Prostate gland (tissue), 2 donors: ENCODE measurements around the gene PXDC1. TPM values are rescaled to one million over a fixed set of nuclear protein-coding genes. Genes with fewer than 3 reads are reported as not detected.
"Not testable (repeated sequence)": the region's sequence is repeated elsewhere in the genome, so short reads cannot be mapped to it uniquely, and the experiment has no call there.

Experiments used
- DNase-seq: peaks from one replicate; pipeline ENCODE4 v3.0.0-alpha.2; 2019; ENCODE audit warnings: low spot score
- H3K27ac ChIP-seq, 2 donors: fragments of 200-600 bp; sonication (generic); 2 replicates each; pipeline ENCODE4 v1.5.1; 2017 to 2019
- H3K27me3 ChIP-seq: fragments of 200-600 bp; sonication (generic); replicated peaks from 2 replicates; pipeline ENCODE4 v1.5.1; 2019; ENCODE audit not compliant: insufficient read depth
- H3K36me3 ChIP-seq, 2 donors: fragments of 200-600 bp; sonication (generic); 1 replicate in 1 of 2; 2 replicates in 1 of 2; pipeline versions ENCODE4 v1.5.1 to v1.8.1; 2017 to 2019
- H3K4me1 ChIP-seq: fragments of 200-600 bp; sonication (generic); replicated peaks from 2 replicates; pipeline ENCODE4 v1.5.1; 2019
- H3K4me3 ChIP-seq, 2 donors: fragments of 200-600 bp; sonication (generic); 2 replicates each; pipeline ENCODE4 v1.5.1; 2017 to 2019
- H3K9me3 ChIP-seq: fragments of 200-600 bp; sonication (generic); 2 replicates; pipeline ENCODE4 v1.5.1; 2017
- POLR2A ChIP-seq: fragments of 450-650 bp; IDR thresholded peaks from one replicate; pipeline ENCODE4 v1.6.1; 2016; ENCODE audit warnings: antibody characterized with exemption, mild to moderate bottlenecking
- POLR2AphosphoS5 ChIP-seq: sonication (generic); formaldehyde crosslinking; IDR thresholded peaks from one replicate; pipeline ENCODE4 v1.6.1; 2017; ENCODE audit warnings: antibody characterized with exemption
- WGBS: methylation state at CpG from one replicate; pipeline ENCODE4 v1.1.5; 2018; 5-methylcytosine and 5-hydroxymethylcytosine counted together
- intact Hi-C: fragments of 100-400 bp; cut with DNase I; formaldehyde crosslinking; loops from one replicate; pipeline ENCODE4 v1.14.2; 2022
- total RNA-seq, 2 donors: library from RNA; depleted of rRNA; stranded (reverse); fragments of >200 nt; gene quantifications; one replicate each; pipeline ENCODE4 v1.1.0, GENCODE V29; 2016
- TF ChIP-seq, protein P1 (sequence below), 4 experiments: fragments of 200-600 bp in 2 of 4; fragments of 450-650 bp in 2 of 4; sonication (generic) in 2 of 4; IDR thresholded peaks; 1 replicate in 3 of 4; 2 replicates in 1 of 4; pipeline ENCODE4 v1.5.1; 2016 to 2019; ENCODE audit warnings: antibody characterized with exemption in 4 of 4, mild to moderate bottlenecking in 2 of 4, moderate library complexity in 2 of 4

Gene PXDC1
- total RNA-seq, 2 donors from 2014 or later, result 40.5 to 59.5 TPM

DNA sequence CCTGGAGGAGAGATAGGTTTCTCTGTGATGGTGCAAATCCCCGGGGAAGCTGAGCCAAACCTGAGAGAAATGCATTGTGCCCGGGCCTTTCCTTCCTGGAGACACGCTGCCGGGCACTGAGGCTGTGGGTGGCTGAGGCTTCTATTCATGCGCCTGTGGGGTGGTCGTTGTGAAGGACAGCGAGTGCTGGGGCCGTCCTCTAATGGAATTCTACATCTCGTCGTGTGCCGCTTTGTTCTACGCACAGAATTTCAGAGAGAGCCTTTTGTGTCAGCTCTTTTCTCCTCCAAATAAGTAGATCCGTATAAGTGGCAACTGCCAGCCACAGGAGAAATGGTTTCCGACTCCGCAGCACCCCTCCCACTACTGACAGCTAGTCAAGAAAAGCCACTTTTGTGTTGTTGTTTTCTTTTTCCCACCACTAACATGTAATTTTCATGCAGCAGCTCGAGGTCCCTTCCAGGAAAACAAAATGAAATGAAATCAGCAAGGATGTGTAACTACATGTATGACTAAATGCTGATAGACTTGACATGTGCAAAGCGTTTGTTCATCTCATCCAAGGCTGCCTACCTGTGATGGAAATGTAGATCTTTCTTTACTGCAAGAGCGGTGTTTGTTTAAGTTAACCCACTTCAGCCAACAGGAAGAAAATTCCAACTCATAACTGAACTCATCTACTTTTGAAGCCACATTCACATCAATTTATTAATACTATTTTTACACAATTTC, 26.4 kb upstream of the PXDC1 start:
- no peak for DNase-seq
- Histone ChIP-seq H3K4me3 (no peak overlapping the region), H3K9me3 (no peaks in the 10 kb centered on the region), H3K27me3 (no peaks in the 10 kb centered on the region), H3K4me1 (no peaks in the 10 kb centered on the region), H3K36me3 (no peaks in the 10 kb centered on the region), H3K27ac (no peak overlapping the region)
- 80% methylated on average over 18 of the region's 18 CpGs for WGBS
- intact Hi-C loops, result no loop called here
- TF ChIP-seq POLR2A (no peak), POLR2AphosphoS5 (no peak)

DNA sequence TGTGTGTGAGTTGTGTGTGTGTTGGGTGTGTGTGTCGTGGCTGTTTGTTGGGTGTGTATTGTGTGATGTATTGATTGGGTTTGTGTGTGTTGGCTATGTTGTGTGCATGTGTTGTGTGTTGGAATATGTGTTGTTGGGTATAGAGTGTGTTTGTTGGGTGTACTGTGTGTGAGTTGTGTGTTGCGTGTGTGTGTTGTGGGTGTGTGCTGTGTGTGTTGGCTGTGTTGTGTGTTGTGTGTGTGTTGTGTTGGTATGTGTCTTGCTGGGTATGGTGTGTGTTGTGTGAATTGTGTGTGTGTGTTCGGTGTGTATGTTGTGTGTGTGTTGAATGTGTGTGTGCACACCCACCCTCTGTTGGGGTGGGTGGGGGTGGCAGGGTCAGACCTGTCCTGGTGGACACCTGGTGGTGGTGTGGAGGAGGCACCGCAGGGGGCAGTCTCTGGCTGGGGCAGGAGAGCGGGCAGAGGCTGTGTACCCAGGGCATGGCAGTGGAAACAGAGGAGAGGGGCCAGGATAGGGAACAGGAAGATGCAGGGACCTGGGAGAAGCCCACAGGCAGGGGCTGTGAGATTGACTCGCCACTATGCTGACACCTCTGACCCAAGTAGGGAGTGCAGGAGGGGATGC, 25.5 kb upstream of the PXDC1 start:
- intact Hi-C loops, result no loop called here
- Histone ChIP-seq H3K9me3 (no peaks in the 10 kb centered on the region), H3K27me3 (no peaks in the 10 kb centered on the region), H3K4me1 (no peaks in the 10 kb centered on the region), H3K4me3 (no peak overlapping the region), H3K36me3 (no peaks in the 10 kb centered on the region), H3K27ac (no peak overlapping the region)
- no peak for DNase-seq
- 88% methylated on average over 6 of the region's 6 CpGs for WGBS
- TF ChIP-seq POLR2A, result no peak
- TF ChIP-seq POLR2AphosphoS5, result no peak
- TF ChIP-seq, protein P1, sequence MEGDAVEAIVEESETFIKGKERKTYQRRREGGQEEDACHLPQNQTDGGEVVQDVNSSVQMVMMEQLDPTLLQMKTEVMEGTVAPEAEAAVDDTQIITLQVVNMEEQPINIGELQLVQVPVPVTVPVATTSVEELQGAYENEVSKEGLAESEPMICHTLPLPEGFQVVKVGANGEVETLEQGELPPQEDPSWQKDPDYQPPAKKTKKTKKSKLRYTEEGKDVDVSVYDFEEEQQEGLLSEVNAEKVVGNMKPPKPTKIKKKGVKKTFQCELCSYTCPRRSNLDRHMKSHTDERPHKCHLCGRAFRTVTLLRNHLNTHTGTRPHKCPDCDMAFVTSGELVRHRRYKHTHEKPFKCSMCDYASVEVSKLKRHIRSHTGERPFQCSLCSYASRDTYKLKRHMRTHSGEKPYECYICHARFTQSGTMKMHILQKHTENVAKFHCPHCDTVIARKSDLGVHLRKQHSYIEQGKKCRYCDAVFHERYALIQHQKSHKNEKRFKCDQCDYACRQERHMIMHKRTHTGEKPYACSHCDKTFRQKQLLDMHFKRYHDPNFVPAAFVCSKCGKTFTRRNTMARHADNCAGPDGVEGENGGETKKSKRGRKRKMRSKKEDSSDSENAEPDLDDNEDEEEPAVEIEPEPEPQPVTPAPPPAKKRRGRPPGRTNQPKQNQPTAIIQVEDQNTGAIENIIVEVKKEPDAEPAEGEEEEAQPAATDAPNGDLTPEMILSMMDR (IDR thresholded peaks at IDR 0.05), result no peak

DNA sequence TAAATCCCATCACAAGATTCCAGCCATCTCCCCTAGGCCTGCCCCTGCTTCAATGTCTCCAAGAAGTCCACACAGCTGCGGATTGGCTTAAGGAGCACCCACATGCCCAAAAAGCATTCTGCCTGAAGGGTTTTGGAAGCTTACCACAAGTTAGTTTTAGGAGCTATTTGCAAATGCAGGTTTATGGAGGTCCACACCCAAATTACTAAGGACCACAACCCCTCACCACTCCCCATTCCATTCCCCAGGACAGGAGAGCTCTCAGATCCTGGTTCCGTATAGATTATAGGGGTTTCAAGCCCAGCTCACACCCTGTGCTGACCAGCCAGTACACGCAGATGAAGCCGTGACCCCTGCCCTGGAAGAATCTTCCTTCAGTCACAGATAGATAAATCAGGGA, 24.3 kb upstream of the PXDC1 start:
- Histone ChIP-seq H3K4me1 (no peaks in the 10 kb centered on the region), H3K27ac (no peak overlapping the region), H3K36me3 (no peaks in the 10 kb centered on the region), H3K9me3 (no peaks in the 10 kb centered on the region), H3K27me3 (no peaks in the 10 kb centered on the region), H3K4me3 (no peak overlapping the region)
- intact Hi-C loops, result no loop called here
- TF ChIP-seq POLR2A (no peak), POLR2AphosphoS5 (no peak)
- TF ChIP-seq, protein P1 (IDR thresholded peaks at IDR 0.05), result no peak
- DNase-seq, result no peak
- 90% methylated on average over 4 of the region's 4 CpGs for WGBS

DNA sequence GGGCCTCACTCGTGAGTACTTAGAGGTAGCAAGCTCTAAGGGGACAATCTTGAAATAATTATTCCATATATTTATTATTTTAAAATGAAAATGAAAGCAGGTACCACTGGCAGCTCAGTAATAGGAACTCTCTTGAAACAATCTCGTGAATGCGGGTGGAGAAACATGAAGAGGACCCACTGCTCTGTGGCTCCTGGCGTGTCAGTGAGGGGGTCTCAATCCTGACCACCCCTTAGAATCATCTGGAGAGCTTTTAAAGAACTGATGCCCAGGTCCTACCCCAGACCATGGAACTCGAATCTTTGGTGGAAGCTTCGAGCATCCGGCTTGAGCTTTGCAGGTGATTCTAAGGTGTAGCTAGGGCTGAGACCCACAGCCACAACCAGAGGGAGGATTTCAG, 23.9 kb upstream of the PXDC1 start:
- H3K27me3 ChIP-seq, result no peaks in the 10 kb centered on the region
- H3K9me3 ChIP-seq, result no peaks in the 10 kb centered on the region
- no peak overlapping the region for H3K4me3 ChIP-seq
- no peaks in the 10 kb centered on the region for H3K36me3 ChIP-seq
- intact Hi-C loops, result no loop called here
- TF ChIP-seq, protein P1 (IDR thresholded peaks at IDR 0.05), result no peak
- TF ChIP-seq POLR2A (no peak), POLR2AphosphoS5 (no peak)
- DNase-seq, result no peak
- no peaks in the 10 kb centered on the region for H3K4me1 ChIP-seq
- H3K27ac ChIP-seq, result no peak overlapping the region
- 95% methylated on average over 7 of the region's 7 CpGs for WGBS

DNA sequence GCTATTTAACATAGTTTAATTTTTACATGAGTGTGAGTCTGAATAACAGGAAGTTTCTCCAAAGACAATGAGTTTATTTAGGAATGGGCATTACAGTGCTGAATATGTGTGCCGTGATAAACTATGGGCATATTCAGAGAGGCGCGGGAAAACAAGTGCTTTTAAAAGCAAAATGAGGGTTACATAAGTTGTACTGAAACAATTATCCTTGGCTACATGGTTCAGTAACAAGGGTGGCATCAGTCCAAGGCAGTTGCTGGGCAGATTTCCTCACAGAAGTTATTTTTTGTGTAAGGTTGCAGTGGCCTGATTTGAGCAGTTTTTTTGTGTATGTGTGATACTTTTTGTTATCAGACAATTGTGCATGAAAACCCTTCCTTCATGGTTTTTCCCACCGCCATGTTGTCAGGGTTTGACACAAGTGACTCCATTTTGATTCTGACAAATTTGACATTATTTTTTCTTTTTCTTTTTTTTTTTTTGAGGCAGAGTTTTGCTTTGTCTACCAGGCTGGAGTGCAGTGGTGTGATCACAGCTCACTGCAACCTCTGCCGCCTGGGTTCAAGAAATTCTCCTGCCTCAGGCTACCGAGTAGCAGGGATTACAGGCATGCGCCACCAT, 22.3 kb upstream of the PXDC1 start:
- Histone ChIP-seq H3K27ac (no peak overlapping the region), H3K36me3 (no peaks in the 10 kb centered on the region), H3K4me3 (no peak overlapping the region), H3K9me3 (no peaks in the 10 kb centered on the region), H3K27me3 (no peaks in the 10 kb centered on the region), H3K4me1 (no peaks in the 10 kb centered on the region)
- TF ChIP-seq POLR2A (no peak), POLR2AphosphoS5 (no peak)
- TF ChIP-seq, protein P1 (IDR thresholded peaks at IDR 0.05), result no peak
- 73% methylated on average over 7 of the region's 7 CpGs for WGBS
- intact Hi-C loops, result no loop called here
- no peak for DNase-seq

DNA sequence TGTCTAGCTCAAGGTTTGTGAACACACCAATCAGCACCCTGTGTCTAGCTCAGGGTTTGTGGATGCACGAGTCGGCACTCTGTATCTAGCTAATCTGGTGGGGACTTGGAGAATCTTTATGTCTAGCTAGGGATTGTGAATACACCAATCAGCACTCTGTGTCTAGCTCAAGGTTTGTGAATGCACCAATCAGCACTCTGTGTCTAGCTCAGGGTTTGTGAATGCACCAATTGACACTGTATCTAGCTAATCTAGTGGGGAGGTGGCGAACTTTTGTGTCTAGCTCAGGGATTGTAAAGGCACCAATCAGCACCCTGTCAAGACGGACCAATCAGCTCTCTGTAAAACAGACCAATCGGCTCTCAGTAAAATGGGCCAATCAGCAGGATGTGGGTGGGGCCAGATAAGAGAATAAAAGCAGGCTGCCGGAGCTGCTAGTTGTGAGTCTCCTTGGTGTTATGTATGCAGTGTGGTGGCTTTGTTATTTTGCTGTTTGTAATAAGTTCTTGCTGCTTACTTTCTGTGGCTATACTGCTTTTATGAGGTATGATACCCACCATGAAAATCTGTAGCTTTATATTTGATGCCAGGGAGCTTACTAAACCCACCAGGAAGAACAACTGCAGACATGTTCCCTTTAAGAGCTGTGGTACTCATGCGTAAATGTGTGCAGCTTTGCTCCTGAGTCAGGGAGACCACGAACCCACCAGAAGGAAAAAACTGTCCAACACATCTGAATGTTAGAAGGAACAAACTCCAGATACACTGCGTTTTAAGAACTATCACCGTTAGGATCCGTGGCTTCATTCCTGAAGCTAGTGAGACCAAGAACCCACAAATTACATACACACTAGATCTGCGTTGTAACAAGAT, 20.9 kb upstream of the PXDC1 start:
- intact Hi-C loops, H3K27me3 ChIP-seq, H3K9me3 ChIP-seq, H3K36me3 ChIP-seq, H3K4me1 ChIP-seq, DNase-seq, H3K27ac ChIP-seq, H3K4me3 ChIP-seq: not testable (repeated sequence)
- 91% methylated on average over 12 of the region's 12 CpGs for WGBS
